A172 (cell line): Measurements from ENCODE around the gene CYP21A2. TPM values are rescaled to one million over a fixed set of nuclear protein-coding genes. Genes with fewer than 3 reads are reported as not detected.
"Not testable (repeated sequence)": the region's sequence is repeated elsewhere in the genome, so short reads cannot be mapped to it uniquely, and the experiment has no call there.

Source experiments
- DNase-seq: peaks from one replicate; pipeline ENCODE4 v3.0.0-alpha.2; 2015; ENCODE audit warnings: low spot score
- total RNA-seq: library from RNA; depleted of rRNA; stranded (reverse); fragments of >200 nt; shearing (Covaris generic); gene quantifications from 2 replicates; pipeline ENCODE4 v1.2.3, GENCODE V29; 2014

The CYP21A2 gene
- total RNA-seq, 1 experiment from 2014 or later, result 0.05 TPM

- not testable (repeated sequence) for DNase-seq
Observed at GRCh38 chr6:32053314-32053713, 15.1 kb downstream of the CYP21A2 start.

- not testable (repeated sequence) for DNase-seq
Observed at GRCh38 chr6:32055756-32056155, 17.5 kb downstream of the CYP21A2 start.

- DNase-seq, result no peak
Observed at GRCh38 chr6:32056254-32056653, 18.0 kb downstream of the CYP21A2 start.

- DNase-seq, result no peak
Observed at GRCh38 chr6:32057966-32058365, 19.8 kb downstream of the CYP21A2 start.

GRCh38 chr6:32058511-32058963, 20.3 kb downstream of the CYP21A2 start:
- DNase-seq, result no peak

- DNase-seq, result no peak
Observed at GRCh38 chr6:32060966-32061655, 22.9 kb downstream of the CYP21A2 start.

- no peak for DNase-seq
Observed at GRCh38 chr6:32064706-32065105, 26.5 kb downstream of the CYP21A2 start.

GRCh38 chr6:32067521-32067920, 29.3 kb downstream of the CYP21A2 start:
- not testable (repeated sequence) for DNase-seq

GRCh38 chr6:32068315-32068714, 30.1 kb downstream of the CYP21A2 start:
- not testable (repeated sequence) for DNase-seq

- no peak for DNase-seq
Observed at GRCh38 chr6:32068867-32069266, 30.7 kb downstream of the CYP21A2 start.

- no peak for DNase-seq
Observed at GRCh38 chr6:32069460-32069859, 31.2 kb downstream of the CYP21A2 start.

- no peak for DNase-seq
Observed at GRCh38 chr6:32069878-32070515, 31.8 kb downstream of the CYP21A2 start.

- no peak for DNase-seq
Observed at GRCh38 chr6:32070814-32071543, 32.8 kb downstream of the CYP21A2 start.

- no peak for DNase-seq
Observed at GRCh38 chr6:32073101-32073500, 34.9 kb downstream of the CYP21A2 start.

GRCh38 chr6:32073613-32074012, 35.4 kb downstream of the CYP21A2 start:
- DNase-seq, result no peak

GRCh38 chr6:32074996-32075532, 36.8 kb downstream of the CYP21A2 start:
- peak; percentile 20 for DNase-seq

- DNase-seq, result no peak
Observed at GRCh38 chr6:32075781-32076180, 37.6 kb downstream of the CYP21A2 start.

- peak; percentile 84 for DNase-seq
Observed at GRCh38 chr6:32076321-32076809, 38.1 kb downstream of the CYP21A2 start.

GRCh38 chr6:32079566-32080290, 41.5 kb downstream of the CYP21A2 start:
- no peak for DNase-seq

- DNase-seq, result peak; percentile 92
Observed at GRCh38 chr6:32081168-32081990, 43.2 kb downstream of the CYP21A2 start.

GRCh38 chr6:32082478-32082877, 44.3 kb downstream of the CYP21A2 start:
- DNase-seq, result no peak
